H9 (cell line): ENCODE measurements around the gene RAB22A. TPM values are rescaled to one million over a fixed set of nuclear protein-coding genes. Genes with fewer than 3 reads are reported as not detected.

ENCODE experiments used
- DNase-seq: peaks from one replicate; pipeline ENCODE4 v3.0.0-alpha.2; 2017
- H2AFZ ChIP-seq: one replicate; pipeline ENCODE4 v1.6.1; 2013; ENCODE audit warnings: mild to moderate bottlenecking, low read length, control low read depth, moderate library complexity
- H2AK5ac ChIP-seq: 2 replicates; pipeline ENCODE4 v1.6.1; 2013; ENCODE audit warnings: low read length, control low read depth, mixed read lengths; ENCODE audit not compliant: insufficient read length
- H2BK120ac ChIP-seq: one replicate; pipeline ENCODE4 v1.6.1; 2013; ENCODE audit warnings: low read depth, mild to moderate bottlenecking, low read length, control low read depth, inconsistent platforms; ENCODE audit not compliant: poor library complexity, severe bottlenecking
- H2BK12ac ChIP-seq: 2 replicates; pipeline ENCODE4 v1.6.1; 2013; ENCODE audit warnings: low read length, control low read depth, mixed read lengths, low read depth; ENCODE audit not compliant: insufficient read length
- H2BK15ac ChIP-seq: 2 replicates; pipeline ENCODE4 v1.6.1; 2013; ENCODE audit warnings: low read depth, low read length, control low read depth
- H2BK20ac ChIP-seq: one replicate; pipeline ENCODE4 v1.6.1; 2013; ENCODE audit warnings: low read depth, mild to moderate bottlenecking, low read length, control low read depth, inconsistent platforms; ENCODE audit not compliant: poor library complexity, severe bottlenecking
- H2BK5ac ChIP-seq: 2 replicates; pipeline ENCODE4 v1.6.1; 2013; ENCODE audit warnings: low read length, control low read depth, mixed read lengths; ENCODE audit not compliant: insufficient read length
- H3K14ac ChIP-seq: 2 replicates; pipeline ENCODE4 v1.6.1; 2013; ENCODE audit warnings: low read length, control low read depth; ENCODE audit not compliant: insufficient read depth
- H3K18ac ChIP-seq: 2 replicates; pipeline ENCODE4 v1.6.1; 2013; ENCODE audit warnings: low read depth, mild to moderate bottlenecking, mixed read lengths, low read length, control low read depth; ENCODE audit not compliant: insufficient read length
- H3K23ac ChIP-seq: 2 replicates; pipeline ENCODE4 v1.6.1; 2013; ENCODE audit warnings: low read length, control low read depth, mixed read lengths, low read depth; ENCODE audit not compliant: insufficient read length
- H3K23me2 ChIP-seq: 2 replicates; pipeline ENCODE4 v1.6.1; 2013; ENCODE audit warnings: low read depth, mild to moderate bottlenecking, mixed read lengths, low read length, control low read depth; ENCODE audit not compliant: insufficient read length, poor library complexity, severe bottlenecking
- H3K27ac ChIP-seq: 2 replicates; pipeline ENCODE4 v1.5.1; 2013; ENCODE audit warnings: low read length, control low read depth, mixed read lengths, low read depth; ENCODE audit not compliant: insufficient read length
- H3K27me3 ChIP-seq: 2 replicates; pipeline ENCODE4 v1.6.1; 2013; ENCODE audit warnings: low read length, control low read depth, inconsistent platforms; ENCODE audit not compliant: insufficient read depth
- H3K4ac ChIP-seq: 2 replicates; pipeline ENCODE4 v1.6.1; 2013; ENCODE audit warnings: low read depth, mild to moderate bottlenecking, control low read depth, inconsistent platforms, low read length, moderate library complexity
- H3K4me1 ChIP-seq: 2 replicates; pipeline ENCODE4 v1.6.1; 2013; ENCODE audit warnings: low read length, control low read depth, inconsistent platforms; ENCODE audit not compliant: insufficient read depth
- H3K4me2 ChIP-seq: 2 replicates; pipeline ENCODE4 v1.6.1; 2013; ENCODE audit warnings: low read length, control low read depth, mixed read lengths; ENCODE audit not compliant: insufficient read length, insufficient read depth
- H3K56ac ChIP-seq: 2 replicates; pipeline ENCODE4 v1.6.1; 2013; ENCODE audit warnings: low read depth, mild to moderate bottlenecking, mixed read lengths, low read length, control low read depth; ENCODE audit not compliant: insufficient read length
- H3K79me1 ChIP-seq: 2 replicates; pipeline ENCODE4 v1.6.1; 2013; ENCODE audit warnings: low read depth, mild to moderate bottlenecking, moderate library complexity, low read length, control low read depth, inconsistent platforms; ENCODE audit not compliant: insufficient read depth, poor library complexity, severe bottlenecking
- H3K79me2 ChIP-seq: 2 replicates; pipeline ENCODE4 v1.6.1; 2013; ENCODE audit warnings: low read length, control low read depth, inconsistent platforms; ENCODE audit not compliant: insufficient read depth
- H3K9ac ChIP-seq: 2 replicates; pipeline ENCODE4 v1.6.1; 2013; ENCODE audit warnings: low read length, control low read depth, mixed read lengths; ENCODE audit not compliant: insufficient read length; ENCODE audit errors: extremely low read depth
- H3K9me3 ChIP-seq: one replicate; pipeline ENCODE4 v1.6.1; 2013; ENCODE audit warnings: low read depth, low read length, inconsistent platforms; ENCODE audit not compliant: control insufficient read depth
- H3T11ph ChIP-seq: one replicate; pipeline ENCODE4 v1.6.1; 2013; ENCODE audit warnings: mild to moderate bottlenecking, low read length, control low read depth, inconsistent platforms
- H4K20me1 ChIP-seq: one replicate; pipeline ENCODE4 v1.6.1; 2013; ENCODE audit not compliant: control insufficient read depth, insufficient read length, insufficient read depth
- H4K5ac ChIP-seq: 2 replicates; pipeline ENCODE4 v1.6.1; 2013; ENCODE audit warnings: low read depth, mild to moderate bottlenecking, mixed read lengths, low read length, control low read depth; ENCODE audit not compliant: insufficient read length
- H4K8ac ChIP-seq: replicated peaks from 2 replicates; pipeline ENCODE4 v1.6.1; 2013; ENCODE audit warnings: low read length, control low read depth, mixed read lengths, low read depth; ENCODE audit not compliant: insufficient read length
- H4K91ac ChIP-seq: 2 replicates; pipeline ENCODE4 v1.6.1; 2013; ENCODE audit warnings: low read depth, mild to moderate bottlenecking, moderate library complexity, mixed read lengths, low read length, control low read depth; ENCODE audit not compliant: insufficient read length
- H3K27ac Mint-ChIP-seq, 3 experiments: 2 replicates in 2 of 3; 3 replicates in 1 of 3; pipeline ENCODE4 v1.8.0; 2020 to 2021; ENCODE audit warnings: mixed read lengths in 3 of 3, mild to moderate bottlenecking in 1 of 3, moderate library complexity in 1 of 3
- H3K27me3 Mint-ChIP-seq: 2 replicates; pipeline ENCODE4 v1.8.0; 2021; ENCODE audit warnings: low read depth, mild to moderate bottlenecking, moderate library complexity, mixed read lengths
- H3K36me3 Mint-ChIP-seq, 3 experiments: 2 replicates in 2 of 3; 3 replicates in 1 of 3; pipeline ENCODE4 v1.8.0; 2020 to 2021; ENCODE audit warnings: low read depth in 3 of 3, mixed read lengths in 3 of 3; ENCODE audit not compliant: insufficient read depth in 1 of 3
- H3K4me1 Mint-ChIP-seq, 2 experiments: 2 replicates each; pipeline ENCODE4 v1.8.0; 2020; ENCODE audit warnings: mixed read lengths in 2 of 2
- H3K4me3 Mint-ChIP-seq, 2 experiments: 2 replicates in 1 of 2; 3 replicates in 1 of 2; pipeline ENCODE4 v1.8.0; 2020 to 2021; ENCODE audit warnings: mild to moderate bottlenecking in 2 of 2, mixed read lengths in 2 of 2, moderate library complexity in 1 of 2
- H3K9me3 Mint-ChIP-seq, 2 experiments: 2 replicates in 1 of 2; 3 replicates in 1 of 2; pipeline ENCODE4 v1.8.0; 2020; ENCODE audit warnings: mild to moderate bottlenecking in 2 of 2, mixed read lengths in 2 of 2, moderate library complexity in 1 of 2
- WGBS: extraction: QIAGEN DNeasy Blood & Tissue Kit; methylation state at CpG from one replicate; pipeline ENCODE4 v1.1.7; 2013; ENCODE audit warnings: missing lambda C conversion rate, low lambda C conversion rate, mixed read lengths; ENCODE audit not compliant: insufficient read length; ENCODE audit errors: extremely low coverage; 5-methylcytosine and 5-hydroxymethylcytosine counted together
- total RNA-seq: library from RNA; stranded (reverse); gene quantifications from 2 replicates; pipeline ENCODE4 v1.2.1, GENCODE V29; 2021
- TF ChIP-seq, protein P1 (sequence below): fragments of 200-600 bp; sonication (generic); conservative IDR thresholded peaks from 3 replicates; pipeline ENCODE4 v1.8.0; 2021; ENCODE audit warnings: antibody characterized with exemption, mild to moderate bottlenecking

RAB22A gene
- total RNA-seq, 1 experiment from 2014 or later: 6.3 TPM

DNA sequence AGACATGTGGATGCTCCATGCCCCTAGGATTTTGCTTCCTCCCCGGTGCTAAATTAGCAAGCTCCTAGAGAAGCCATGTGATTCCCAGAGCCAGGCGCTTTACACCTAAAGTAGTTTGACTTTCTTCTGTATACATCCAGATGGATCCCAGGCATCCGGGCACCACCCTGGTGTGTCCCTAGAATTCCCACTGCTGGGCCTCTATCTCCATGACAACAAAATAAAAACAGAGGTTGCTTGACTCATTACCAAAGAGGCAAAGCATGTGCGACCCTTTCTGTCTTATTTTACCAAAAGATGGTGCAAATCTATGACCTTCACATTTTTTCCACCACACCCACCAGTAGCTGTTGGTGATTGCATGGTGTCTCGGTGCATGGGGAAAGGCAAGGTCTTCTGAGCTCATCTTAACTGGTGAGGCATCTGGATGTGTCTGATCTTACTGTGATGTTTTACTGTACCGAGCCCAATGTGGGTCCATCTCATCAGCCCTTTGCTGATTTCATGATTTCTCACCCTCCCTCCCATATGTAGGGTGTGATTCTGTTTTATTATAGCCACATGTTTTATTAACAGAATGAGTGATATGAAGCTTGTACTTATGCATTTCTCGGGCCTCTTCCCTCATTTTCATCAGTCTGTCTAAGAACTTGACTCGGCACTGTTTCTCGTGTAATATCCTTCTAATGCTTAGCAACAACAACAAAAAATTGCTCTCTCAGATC, 52.1 kb downstream of the RAB22A start:
- no peaks in the 10 kb centered on the region for H3K79me1 ChIP-seq
- H3K18ac ChIP-seq: no peak overlapping the region
- H2AFZ ChIP-seq: no peak overlapping the region
- no peaks in the 10 kb centered on the region for H3K4me1 ChIP-seq
- no peaks in the 10 kb centered on the region for H4K20me1 ChIP-seq
- TF ChIP-seq, protein P1, sequence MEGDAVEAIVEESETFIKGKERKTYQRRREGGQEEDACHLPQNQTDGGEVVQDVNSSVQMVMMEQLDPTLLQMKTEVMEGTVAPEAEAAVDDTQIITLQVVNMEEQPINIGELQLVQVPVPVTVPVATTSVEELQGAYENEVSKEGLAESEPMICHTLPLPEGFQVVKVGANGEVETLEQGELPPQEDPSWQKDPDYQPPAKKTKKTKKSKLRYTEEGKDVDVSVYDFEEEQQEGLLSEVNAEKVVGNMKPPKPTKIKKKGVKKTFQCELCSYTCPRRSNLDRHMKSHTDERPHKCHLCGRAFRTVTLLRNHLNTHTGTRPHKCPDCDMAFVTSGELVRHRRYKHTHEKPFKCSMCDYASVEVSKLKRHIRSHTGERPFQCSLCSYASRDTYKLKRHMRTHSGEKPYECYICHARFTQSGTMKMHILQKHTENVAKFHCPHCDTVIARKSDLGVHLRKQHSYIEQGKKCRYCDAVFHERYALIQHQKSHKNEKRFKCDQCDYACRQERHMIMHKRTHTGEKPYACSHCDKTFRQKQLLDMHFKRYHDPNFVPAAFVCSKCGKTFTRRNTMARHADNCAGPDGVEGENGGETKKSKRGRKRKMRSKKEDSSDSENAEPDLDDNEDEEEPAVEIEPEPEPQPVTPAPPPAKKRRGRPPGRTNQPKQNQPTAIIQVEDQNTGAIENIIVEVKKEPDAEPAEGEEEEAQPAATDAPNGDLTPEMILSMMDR: no peak
- H2BK12ac ChIP-seq: no peak overlapping the region
- no peak for DNase-seq
- H2BK20ac ChIP-seq: no peak overlapping the region
- H3K79me2 ChIP-seq: no peaks in the 10 kb centered on the region
- H3K27me3 Mint-ChIP-seq: no peaks in the 10 kb centered on the region
- peaks cover 5 to 6% of the 10 kb centered on the region in 2 experiments; a peak in 3 of 4 replicates for H3K4me1 Mint-ChIP-seq
- no peak overlapping the region for H3K4me2 ChIP-seq
- H3K23ac ChIP-seq: no peak overlapping the region
- no peak overlapping the region for H4K91ac ChIP-seq
- no peak overlapping the region for H4K8ac ChIP-seq
- no peak overlapping the region for H4K5ac ChIP-seq
- H2BK15ac ChIP-seq: no peak overlapping the region
- H3K27ac Mint-ChIP-seq: no peak overlapping the region; a peak in 2 of 7 replicates
- H3K9me3 ChIP-seq: no peaks in the 10 kb centered on the region
- no peak overlapping the region for H3K14ac ChIP-seq
- H3K9ac ChIP-seq: no peak overlapping the region
- H3T11ph ChIP-seq: no peak overlapping the region
- no peaks in the 10 kb centered on the region for H3K23me2 ChIP-seq
- H3K56ac ChIP-seq: no peak overlapping the region
- no peaks in the 10 kb centered on the region for H3K9me3 Mint-ChIP-seq
- H2BK120ac ChIP-seq: no peak overlapping the region
- no peak overlapping the region for H2AK5ac ChIP-seq
- no peak overlapping the region for H3K4ac ChIP-seq
- peaks cover 5 to 12% (median 12%) of the 10 kb centered on the region in 3 experiments; a peak in 6 of 7 replicates for H3K36me3 Mint-ChIP-seq
- WGBS: no CpG with 5 or more reads among the region's 9 CpGs
- no peaks in the 10 kb centered on the region for H3K27me3 ChIP-seq
- no peak overlapping the region for H2BK5ac ChIP-seq
- H3K4me3 Mint-ChIP-seq: no peak overlapping the region
- H3K27ac ChIP-seq: no peak overlapping the region
